Osteoblast (primary cell): Measurements from ENCODE around the gene ERBB4. TPM values are rescaled to one million over a fixed set of nuclear protein-coding genes. Genes with fewer than 3 reads are reported as not detected.

Source experiments
- DNase-seq: peaks from one replicate; pipeline ENCODE4 v3.0.0; 2011; ENCODE audit warnings: low spot score, mixed read lengths; ENCODE audit not compliant: insufficient read length; ENCODE audit errors: missing footprints
- H2AFZ ChIP-seq: 2 replicates; pipeline ENCODE4 v1.6.0; 2011; ENCODE audit warnings: mild to moderate bottlenecking, low read length
- H3K27ac ChIP-seq: 2 replicates; pipeline ENCODE4 v1.5.1; 2011; ENCODE audit warnings: mild to moderate bottlenecking, low read depth, low read length, moderate library complexity
- H3K27me3 ChIP-seq: 2 replicates; pipeline ENCODE4 v1.6.0; 2012; ENCODE audit warnings: mild to moderate bottlenecking, control low read depth, inconsistent platforms, low read length, moderate library complexity; ENCODE audit not compliant: insufficient read depth
- H3K36me3 ChIP-seq: 2 replicates; pipeline ENCODE4 v1.5.1; 2011; ENCODE audit warnings: mild to moderate bottlenecking, low read length, control low read depth, moderate library complexity; ENCODE audit not compliant: insufficient read depth
- H3K4me1 ChIP-seq: 2 replicates; pipeline ENCODE4 v1.5.1; 2011; ENCODE audit warnings: mild to moderate bottlenecking, low read length, control low read depth, moderate library complexity; ENCODE audit not compliant: insufficient read depth
- H3K4me2 ChIP-seq: 2 replicates; pipeline ENCODE4 v1.6.0; 2011; ENCODE audit warnings: mild to moderate bottlenecking, low read length; ENCODE audit not compliant: insufficient read depth
- H3K4me3 ChIP-seq: fragments of 200-600 bp; sonication (generic); 3 replicates; pipeline ENCODE4 v1.5.1; 2012; ENCODE audit warnings: mild to moderate bottlenecking, low read length, inconsistent platforms; ENCODE audit not compliant: insufficient read depth
- H3K79me2 ChIP-seq: 2 replicates; pipeline ENCODE4 v1.6.0; 2012; ENCODE audit warnings: mild to moderate bottlenecking, low read length, control low read depth, inconsistent platforms; ENCODE audit not compliant: insufficient read depth
- H3K9me3 ChIP-seq: 2 replicates; pipeline ENCODE4 v1.5.1; 2011; ENCODE audit warnings: low read depth, low read length, control low read depth
- H4K20me1 ChIP-seq: 2 replicates; pipeline ENCODE4 v1.6.0; 2012; ENCODE audit warnings: mild to moderate bottlenecking, low read length, control low read depth; ENCODE audit not compliant: insufficient read depth
- total RNA-seq: library from RNA; depleted of rRNA; stranded (reverse); fragments of >200 nt; gene quantifications from 2 replicates; pipeline ENCODE4 v1.2.3, GENCODE V29; 2012
- TF ChIP-seq, protein P1 (sequence below): IDR thresholded peaks from 2 replicates; pipeline ENCODE4 v1.5.1; 2011; ENCODE audit warnings: mild to moderate bottlenecking, low read depth, low read length, moderate library complexity; ENCODE audit errors: extremely low read depth

ERBB4 gene
- total RNA-seq, 1 donor: under 0.01 TPM

GRCh38 chr2:212001325-212001724 lies 537.3 kb downstream of the ERBB4 start:
- TF ChIP-seq, protein P1, sequence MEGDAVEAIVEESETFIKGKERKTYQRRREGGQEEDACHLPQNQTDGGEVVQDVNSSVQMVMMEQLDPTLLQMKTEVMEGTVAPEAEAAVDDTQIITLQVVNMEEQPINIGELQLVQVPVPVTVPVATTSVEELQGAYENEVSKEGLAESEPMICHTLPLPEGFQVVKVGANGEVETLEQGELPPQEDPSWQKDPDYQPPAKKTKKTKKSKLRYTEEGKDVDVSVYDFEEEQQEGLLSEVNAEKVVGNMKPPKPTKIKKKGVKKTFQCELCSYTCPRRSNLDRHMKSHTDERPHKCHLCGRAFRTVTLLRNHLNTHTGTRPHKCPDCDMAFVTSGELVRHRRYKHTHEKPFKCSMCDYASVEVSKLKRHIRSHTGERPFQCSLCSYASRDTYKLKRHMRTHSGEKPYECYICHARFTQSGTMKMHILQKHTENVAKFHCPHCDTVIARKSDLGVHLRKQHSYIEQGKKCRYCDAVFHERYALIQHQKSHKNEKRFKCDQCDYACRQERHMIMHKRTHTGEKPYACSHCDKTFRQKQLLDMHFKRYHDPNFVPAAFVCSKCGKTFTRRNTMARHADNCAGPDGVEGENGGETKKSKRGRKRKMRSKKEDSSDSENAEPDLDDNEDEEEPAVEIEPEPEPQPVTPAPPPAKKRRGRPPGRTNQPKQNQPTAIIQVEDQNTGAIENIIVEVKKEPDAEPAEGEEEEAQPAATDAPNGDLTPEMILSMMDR: no peak
- Histone ChIP-seq H3K27me3 (no peaks in the 10 kb centered on the region), H3K4me1 (no peaks in the 10 kb centered on the region), H3K36me3 (no peaks in the 10 kb centered on the region), H4K20me1 (no peaks in the 10 kb centered on the region), H3K4me3 (no peak overlapping the region), H3K9me3 (no peaks in the 10 kb centered on the region), H3K4me2 (no peak overlapping the region), H2AFZ (no peak overlapping the region), H3K27ac (no peak overlapping the region), H3K79me2 (no peaks in the 10 kb centered on the region)
- no peak for DNase-seq

DNA sequence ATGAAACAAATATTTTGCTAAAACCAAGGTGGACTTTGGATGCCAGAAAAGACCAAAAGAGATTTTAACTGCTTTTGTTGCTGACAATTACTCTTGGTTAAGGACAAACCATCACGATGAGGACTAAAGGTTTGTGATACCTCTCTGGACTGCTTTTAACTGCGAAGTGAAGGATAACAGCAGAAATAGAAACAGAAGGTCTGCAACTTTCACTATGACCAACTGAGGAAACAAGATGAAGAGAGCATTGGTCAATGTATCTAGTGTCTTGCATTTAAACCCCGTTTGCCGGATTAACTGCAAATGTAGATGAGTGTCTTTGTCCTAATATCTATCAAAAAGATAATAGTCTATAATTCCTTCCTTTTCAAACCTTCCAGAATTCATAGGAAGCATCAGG lies 541.7 kb downstream of the ERBB4 start:
- H2AFZ ChIP-seq: peak overlapping the region; percentile 63

GRCh38 chr2:211994806-211995205 lies 543.8 kb downstream of the ERBB4 start:
- Histone ChIP-seq H3K27ac (no peak overlapping the region), H3K27me3 (no peaks in the 10 kb centered on the region), H3K9me3 (no peaks in the 10 kb centered on the region), H4K20me1 (no peaks in the 10 kb centered on the region), H3K36me3 (no peaks in the 10 kb centered on the region), H3K4me2 (no peak overlapping the region), H3K4me1 (no peaks in the 10 kb centered on the region), H3K79me2 (no peaks in the 10 kb centered on the region), H3K4me3 (no peak overlapping the region), H2AFZ (no peak overlapping the region)
- DNase-seq: no peak
- TF ChIP-seq, protein P1: no peak

More for the DNA sequence above, 541.7 kb downstream of the ERBB4 start:
- no peaks in the 10 kb centered on the region for H3K36me3 ChIP-seq
- no peak overlapping the region for H3K4me2 ChIP-seq
- no peak overlapping the region for H3K27ac ChIP-seq
- H4K20me1 ChIP-seq: no peaks in the 10 kb centered on the region
- DNase-seq: no peak
- H3K9me3 ChIP-seq: no peaks in the 10 kb centered on the region
- H3K79me2 ChIP-seq: no peaks in the 10 kb centered on the region
- TF ChIP-seq, protein P1: no peak
- H3K4me3 ChIP-seq: no peak overlapping the region
- no peaks in the 10 kb centered on the region for H3K4me1 ChIP-seq
- H3K27me3 ChIP-seq: no peaks in the 10 kb centered on the region

GRCh38 chr2:211990335-211990734 lies 548.3 kb downstream of the ERBB4 start:
- Histone ChIP-seq H2AFZ (no peak overlapping the region), H4K20me1 (no peaks in the 10 kb centered on the region), H3K4me2 (no peak overlapping the region), H3K36me3 (no peaks in the 10 kb centered on the region), H3K79me2 (no peaks in the 10 kb centered on the region), H3K4me3 (no peak overlapping the region), H3K4me1 (no peaks in the 10 kb centered on the region), H3K9me3 (no peaks in the 10 kb centered on the region), H3K27ac (no peak overlapping the region), H3K27me3 (no peaks in the 10 kb centered on the region)
- TF ChIP-seq, protein P1: no peak
- no peak for DNase-seq
